ENCODE data around the gene OAS1. TPM values are rescaled to one million over a fixed set of nuclear protein-coding genes. Genes with fewer than 3 reads are reported as not detected.
"Not testable (repeated sequence)": the region's sequence is repeated elsewhere in the genome, so short reads cannot be mapped to it uniquely, and the experiment has no call there.

The OAS1 gene
- total and polyA plus RNA-seq, 2 donors (not counting 1 experiment from before 2014, with no cell fraction given), result 48.3 to 70.2 TPM

DNA sequence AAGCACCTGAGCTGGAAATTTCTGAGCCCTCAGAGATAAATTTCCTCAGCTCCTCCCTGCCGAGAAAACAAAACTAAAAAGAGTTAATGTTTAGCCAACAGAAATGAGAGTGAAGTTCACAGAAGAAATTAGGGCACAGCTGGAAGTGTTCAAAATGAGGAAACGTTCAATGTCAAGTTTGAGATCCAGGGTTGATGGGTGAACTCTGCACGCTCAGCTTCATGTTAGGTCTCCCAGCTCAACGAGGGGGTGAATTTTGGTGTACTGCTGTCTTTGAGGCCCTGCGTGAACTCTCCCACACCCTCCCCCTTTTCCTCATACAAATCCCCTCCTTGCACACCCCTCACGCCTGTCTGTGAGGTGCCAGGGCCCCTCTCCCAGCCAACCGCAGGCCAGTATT lies 18.2 kb downstream of the OAS1 start:
- peak overlapping the region; percentile 61 for H3K4me3 Mint-ChIP-seq
- H3K4me1 Mint-ChIP-seq, result peaks cover 42% of the 10 kb centered on the region
- CTCF ChIA-PET, result interaction anchor here (1.1 to 2.1 kb wide), 5 partner anchors 14 to 68 kb away, joined by 3 to 7 read pairs (median 4); partner anchors contain the start of gene OAS3

DNA sequence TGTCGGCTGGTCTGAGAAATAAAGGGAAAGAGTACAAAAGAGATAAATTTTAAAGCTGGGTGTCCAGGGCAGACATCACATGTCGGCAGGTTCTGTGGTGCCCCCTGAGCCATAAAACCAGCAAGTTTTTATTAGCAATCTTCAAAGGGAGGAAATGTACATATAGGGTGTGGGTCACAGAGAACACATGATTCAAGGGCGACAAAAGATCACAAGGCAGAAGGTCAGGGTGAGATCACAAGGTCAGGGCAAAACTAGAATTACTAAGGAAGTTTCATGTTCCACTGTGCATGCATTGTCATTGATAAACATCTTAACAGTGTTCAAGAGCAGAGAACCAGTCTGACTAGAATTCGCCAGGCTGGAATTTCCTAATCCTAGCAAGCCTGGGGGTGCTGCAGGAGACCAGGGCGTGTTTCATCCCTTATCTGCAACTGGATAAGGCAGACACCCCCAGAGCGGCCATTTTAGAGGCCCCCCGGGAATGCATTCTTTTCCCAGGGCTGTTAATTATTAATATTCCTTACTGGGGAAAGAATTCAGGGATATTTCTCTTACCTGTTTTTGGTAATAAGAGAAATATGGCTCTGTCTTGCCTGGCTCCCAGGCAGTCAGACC lies 19.8 kb downstream of the OAS1 start:
- H3K4me2 ChIP-seq (replicated peaks; ENCODE audit: low read depth, low read length, poor library complexity, severe bottlenecking); POLR2A ChIA-PET; H3K4me3 ChIP-seq (ENCODE audit: control extremely low read depth in 1 of 5, extremely low read depth in 1 of 5, insufficient read depth in 1 of 5, low read depth in 2 of 5, low read length in 4 of 5); H3K79me2 ChIP-seq (ENCODE audit: control insufficient read depth, insufficient read depth, low read length); H3K9me3 Mint-ChIP-seq (ENCODE audit: insufficient read depth); H3K9ac ChIP-seq (ENCODE audit: low read length); H4K20me1 ChIP-seq (ENCODE audit: control insufficient read depth, insufficient read depth, low read length, poor library complexity, severe bottlenecking); H3K27me3 ChIP-seq (replicated peaks in 1 of 4; ENCODE audit: control extremely low read depth in 1 of 4, control insufficient read depth in 3 of 4, insufficient read depth in 4 of 4, low read length in 3 of 4); H2AFZ ChIP-seq (ENCODE audit: insufficient read depth, low read depth, low read length, poor library complexity, severe bottlenecking); H3K27me3 Mint-ChIP-seq: not testable (repeated sequence)
- H3K4me1 ChIP-seq (ENCODE audit: control insufficient read depth in 2 of 2, insufficient read depth in 2 of 2, low read length in 2 of 2), result peaks cover 20 to 36% of the 10 kb centered on the region in 2 donors
- peak; percentile 73 for DNase-seq
- peaks cover 0 to 17% of the 10 kb centered on the region in 2 experiments for H3K36me3 ChIP-seq (replicated peaks in 1 of 2; ENCODE audit: control extremely low read depth in 1 of 2, control insufficient read depth in 1 of 2, extremely low read depth in 1 of 2, insufficient read depth in 2 of 2, low read length in 1 of 2)
- Mint-ChIP-seq H3K27ac (peak overlapping the region; percentile 86), H3K4me3 (peak overlapping the region; percentile 64), H3K4me1 (peaks cover 42% of the 10 kb centered on the region)
- peaks cover 0 to 12% (median 0%) of the 10 kb centered on the region in 3 donors for H3K9me3 ChIP-seq (ENCODE audit: control extremely low read depth in 1 of 3, control insufficient read depth in 2 of 3, insufficient read depth in 1 of 3, low read length in 2 of 3)
- CTCF ChIA-PET, result interaction anchor here (1.2 to 2.1 kb wide), 2 partner anchors 10 to 26 kb away, joined by 3 to 7 read pairs; no protein-coding TSS in a partner anchor
- intact Hi-C loops (cut with micrococcal nuclease), result loop anchor here (2.0 kb wide), 1 partner anchor 20 kb away; the partner anchor contains the start of gene OAS1
- WGBS (ENCODE audit: insufficient coverage), result 36% methylated on average over 2 of the region's 7 CpGs
- peak; percentile 36 for ATAC-seq (ENCODE audit: low read depth)
- H3K27ac ChIP-seq (ENCODE audit: low read length in 2 of 2), result peak overlapping the region; percentile 66 to 69

More for the DNA sequence above, 18.2 kb downstream of the OAS1 start:
- intact Hi-C loops (cut with micrococcal nuclease), result loop anchor here (2.0 kb wide), 1 partner anchor 16 kb away; no protein-coding TSS in a partner anchor
- ATAC-seq (ENCODE audit: low read depth) (no peak), DNase-seq (peak; percentile 48)
- H2AFZ ChIP-seq (ENCODE audit: insufficient read depth, low read depth, low read length, poor library complexity, severe bottlenecking), result no peak overlapping the region
- no peak overlapping the region for H3K4me2 ChIP-seq (replicated peaks; ENCODE audit: low read depth, low read length, poor library complexity, severe bottlenecking)
- H3K9ac ChIP-seq (ENCODE audit: low read length), result no peak overlapping the region
- peaks cover 20 to 36% of the 10 kb centered on the region in 2 donors for H3K4me1 ChIP-seq (ENCODE audit: control insufficient read depth in 2 of 2, insufficient read depth in 2 of 2, low read length in 2 of 2)
- H3K27me3 ChIP-seq (replicated peaks in 1 of 4; ENCODE audit: control extremely low read depth in 1 of 4, control insufficient read depth in 3 of 4, insufficient read depth in 4 of 4, low read length in 3 of 4), result no peaks in the 10 kb centered on the region
- H3K4me3 ChIP-seq (ENCODE audit: control extremely low read depth in 1 of 5, extremely low read depth in 1 of 5, insufficient read depth in 1 of 5, low read depth in 2 of 5, low read length in 4 of 5), result no peak overlapping the region
- peaks cover 0 to 26% of the 10 kb centered on the region in 2 experiments for H3K36me3 ChIP-seq (replicated peaks in 1 of 2; ENCODE audit: control extremely low read depth in 1 of 2, control insufficient read depth in 1 of 2, extremely low read depth in 1 of 2, insufficient read depth in 2 of 2, low read length in 1 of 2)
- Mint-ChIP-seq H3K9me3 (ENCODE audit: insufficient read depth) (no peaks in the 10 kb centered on the region), H3K27me3 (no peaks in the 10 kb centered on the region), H3K27ac (peak overlapping the region; percentile 83)
- H3K79me2 ChIP-seq (ENCODE audit: control insufficient read depth, insufficient read depth, low read length), result no peaks in the 10 kb centered on the region
- WGBS (ENCODE audit: insufficient coverage), result 24% methylated on average over 3 of the region's 7 CpGs
- TF ChIP-seq EZH2 (IDR thresholded peaks at IDR 0.05; ENCODE audit: borderline replicate concordance, insufficient read depth, low read depth, low read length, poor library complexity, severe bottlenecking), result no peak
- TF ChIP-seq, protein P1, sequence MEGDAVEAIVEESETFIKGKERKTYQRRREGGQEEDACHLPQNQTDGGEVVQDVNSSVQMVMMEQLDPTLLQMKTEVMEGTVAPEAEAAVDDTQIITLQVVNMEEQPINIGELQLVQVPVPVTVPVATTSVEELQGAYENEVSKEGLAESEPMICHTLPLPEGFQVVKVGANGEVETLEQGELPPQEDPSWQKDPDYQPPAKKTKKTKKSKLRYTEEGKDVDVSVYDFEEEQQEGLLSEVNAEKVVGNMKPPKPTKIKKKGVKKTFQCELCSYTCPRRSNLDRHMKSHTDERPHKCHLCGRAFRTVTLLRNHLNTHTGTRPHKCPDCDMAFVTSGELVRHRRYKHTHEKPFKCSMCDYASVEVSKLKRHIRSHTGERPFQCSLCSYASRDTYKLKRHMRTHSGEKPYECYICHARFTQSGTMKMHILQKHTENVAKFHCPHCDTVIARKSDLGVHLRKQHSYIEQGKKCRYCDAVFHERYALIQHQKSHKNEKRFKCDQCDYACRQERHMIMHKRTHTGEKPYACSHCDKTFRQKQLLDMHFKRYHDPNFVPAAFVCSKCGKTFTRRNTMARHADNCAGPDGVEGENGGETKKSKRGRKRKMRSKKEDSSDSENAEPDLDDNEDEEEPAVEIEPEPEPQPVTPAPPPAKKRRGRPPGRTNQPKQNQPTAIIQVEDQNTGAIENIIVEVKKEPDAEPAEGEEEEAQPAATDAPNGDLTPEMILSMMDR (IDR thresholded peaks at IDR 0.05), result no peak
- peaks cover 0 to 7% (median 0%) of the 10 kb centered on the region in 3 donors for H3K9me3 ChIP-seq (ENCODE audit: control extremely low read depth in 1 of 3, control insufficient read depth in 2 of 3, insufficient read depth in 1 of 3, low read length in 2 of 3)
- POLR2A ChIA-PET, result interaction anchor here (1.1 kb wide), 1 partner anchor 18 kb away, joined by 4 read pairs; the partner anchor contains the start of gene OAS1
- H4K20me1 ChIP-seq (ENCODE audit: control insufficient read depth, insufficient read depth, low read length, poor library complexity, severe bottlenecking), result no peaks in the 10 kb centered on the region
- H3K27ac ChIP-seq (ENCODE audit: low read length in 2 of 2), result peak overlapping the region in 1 of 2 donors; percentile 52
